Adrenal gland (tissue), 12 donors: ENCODE results near the gene SSBP2. TPM values are rescaled to one million over a fixed set of nuclear protein-coding genes. Genes with fewer than 3 reads are reported as not detected.

Source experiments
- DNase-seq, 7 donors: peaks; one replicate each; pipeline ENCODE4 v3.0.0-alpha.2; 2019 to 2020
- H3K27ac ChIP-seq, 5 donors: fragments of 200-600 bp; sonication (generic) in 4 of 5; 1 replicate in 3 of 5; 2 replicates in 2 of 5; pipeline versions ENCODE4 v1.5.1 to v1.8.0; 2016 to 2020; ENCODE audit warnings: mild to moderate bottlenecking in 1 of 5
- H3K27me3 ChIP-seq: fragments of 200-600 bp; 2 replicates; pipeline ENCODE4 v1.8.0; 2021
- H3K36me3 ChIP-seq, 2 donors: fragments of 200-600 bp; replicated peaks in 1 of 2; 1 replicate in 1 of 2; 2 replicates in 1 of 2; pipeline versions ENCODE4 v1.5.1 to v1.8.0; 2018 to 2022
- H3K4me1 ChIP-seq, 2 donors: fragments of 200-600 bp; replicated peaks in 1 of 2; 1 replicate in 1 of 2; 2 replicates in 1 of 2; pipeline versions ENCODE4 v1.5.1 to v1.8.0; 2018 to 2021
- H3K4me3 ChIP-seq, 4 donors: fragments of 200-600 bp; sonication (generic) in 3 of 4; one replicate each; pipeline ENCODE4 v1.5.1; 2016 to 2018
- H3K9me3 ChIP-seq, 3 donors: fragments of 200-600 bp; sonication (generic) in 1 of 3; replicated peaks in 1 of 3; 1 replicate in 2 of 3; 2 replicates in 1 of 3; pipeline versions ENCODE4 v1.5.1 to v1.8.0; 2016 to 2021
- CTCF ChIP-seq, 6 experiments: fragments of 450-650 bp in 4 of 6; fragments of 200-600 bp in 2 of 6; sonication (generic) in 1 of 6; IDR thresholded peaks; 1 replicate in 5 of 6; 2 replicates in 1 of 6; pipeline versions ENCODE4 v1.5.1 to v1.8.0; 2016 to 2021; ENCODE audit warnings: antibody characterized with exemption in 6 of 6, mild to moderate bottlenecking in 2 of 6, moderate library complexity in 1 of 6
- POLR2A ChIP-seq, 2 donors: fragments of 450-650 bp; IDR thresholded peaks; one replicate each; pipeline ENCODE4 v1.6.1; 2017; ENCODE audit warnings: antibody characterized with exemption in 2 of 2, mild to moderate bottlenecking in 2 of 2, moderate library complexity in 1 of 2
- WGBS, 4 donors: extraction: QIAGEN DNeasy Blood & Tissue Kit in 2 of 4; methylation state at CpG; one replicate each; pipeline versions ENCODE4 v1.1.5 to v1.1.7; 2013 to 2017; 5-methylcytosine and 5-hydroxymethylcytosine counted together
- intact Hi-C, 2 donors: fragments of 100-400 bp; cut with DNase I; formaldehyde crosslinking; loops; one replicate each; pipeline versions ENCODE4 v1.14.1 to v1.15.0; 2022 to 2023
- polyA plus RNA-seq, 3 donors: library from polyadenylated mRNA; stranded (reverse); fragments of 200-250 nt in 2 of 3; fragments of 350-450 nt in 1 of 3; fragmentation: Illumina TruSeq in 1 of 3; extraction: RNeasy Lipid Tissue Mini Kit (QIAGEN cat#74804) in 1 of 3; gene quantifications; one replicate each; pipeline ENCODE4 v1.2.3, GENCODE V29; 2013 to 2014
- total RNA-seq, 9 donors: library from RNA; depleted of rRNA in 4 of 9; stranded (reverse); fragments of >200 nt in 4 of 9; fragments of 120-200 nt in 1 of 9; fragmentation: NEBNext Ultra II Directional in 1 of 9; extraction: Animal tissue kit (Norgen Biotek cat#: 25700) in 1 of 9; gene quantifications; one replicate each; pipeline versions ENCODE4 v1.1.0 to v1.2.4, GENCODE V29; 2013 to 2023
- donor health status: healthy with polysubstance abuse.
- donor health status: Bipolar disorder and iron deficiency.
- donor health status: DM: yes; HTN: yes; CAD: no.
- donor health status: DM: no; HTN: no; CAD: no.
- donor health status: DM: no; HTN: no; CAD: no.
- donor health status: DM: yes; HTN: yes; CAD: no.

The SSBP2 gene
- total and polyA plus RNA-seq, 12 donors: 16.2 to 424 (median 25.4) TPM

GRCh38 chr5:81646469-81646995, 104.4 kb downstream of the SSBP2 start:
- Histone ChIP-seq H3K27me3 (no peaks in the 10 kb centered on the region), H3K4me3 (no peak overlapping the region), H3K4me1 (peaks cover 0 to 5% of the 10 kb centered on the region in 2 donors), H3K27ac (no peak overlapping the region), H3K9me3 (no peaks in the 10 kb centered on the region), H3K36me3 (no peaks in the 10 kb centered on the region)
- 92 to 97% (median 95%) methylated on average over 3 of the region's 3 CpGs for WGBS, 4 donors
- intact Hi-C loops: no loop called here
- no peak for DNase-seq
- TF ChIP-seq CTCF (IDR thresholded peaks at IDR 0.05): no peak
- TF ChIP-seq POLR2A (IDR thresholded peaks at IDR 0.05): no peak

- Histone ChIP-seq H3K36me3 (no peaks in the 10 kb centered on the region), H3K4me3 (no peak overlapping the region), H3K27me3 (no peaks in the 10 kb centered on the region), H3K4me1 (no peaks in the 10 kb centered on the region), H3K27ac (no peak overlapping the region), H3K9me3 (no peaks in the 10 kb centered on the region)
- DNase-seq: no peak
- intact Hi-C loops: no loop called here
- no peak for TF ChIP-seq POLR2A (IDR thresholded peaks at IDR 0.05)
- no peak for TF ChIP-seq CTCF (IDR thresholded peaks at IDR 0.05)
These were observed 108.7 kb downstream of the SSBP2 start for GRCh38 chr5:81642210-81642609.

GRCh38 chr5:81639556-81639955, 111.3 kb downstream of the SSBP2 start:
- WGBS, 4 donors: 83 to 94% (median 90%) methylated on average over 1 of the region's 1 CpG
- Histone ChIP-seq H3K9me3 (no peaks in the 10 kb centered on the region), H3K27ac (no peak overlapping the region), H3K4me3 (no peak overlapping the region), H3K36me3 (no peaks in the 10 kb centered on the region), H3K27me3 (no peaks in the 10 kb centered on the region), H3K4me1 (no peaks in the 10 kb centered on the region)
- no peak for TF ChIP-seq CTCF (IDR thresholded peaks at IDR 0.05)
- no peak for TF ChIP-seq POLR2A (IDR thresholded peaks at IDR 0.05)
- no peak for DNase-seq
- intact Hi-C loops: no loop called here

GRCh38 chr5:81638471-81638870, 112.4 kb downstream of the SSBP2 start:
- WGBS, 4 donors: 82 to 100% (median 91%) methylated on average over 1 of the region's 1 CpG
- H3K27me3 ChIP-seq: no peaks in the 10 kb centered on the region
- TF ChIP-seq POLR2A (IDR thresholded peaks at IDR 0.05): no peak
- no peak for TF ChIP-seq CTCF (IDR thresholded peaks at IDR 0.05)
- no peaks in the 10 kb centered on the region for H3K36me3 ChIP-seq
- no peaks in the 10 kb centered on the region for H3K4me1 ChIP-seq
- H3K27ac ChIP-seq: no peak overlapping the region
- H3K9me3 ChIP-seq: no peaks in the 10 kb centered on the region
- intact Hi-C loops: no loop called here
- no peak for DNase-seq
- H3K4me3 ChIP-seq: no peak overlapping the region
